Omental fat pad (tissue), 4 donors: Measurements from ENCODE around the gene ADAMTS19. TPM values are rescaled to one million over a fixed set of nuclear protein-coding genes. Genes with fewer than 3 reads are reported as not detected.

Experiments used
- ATAC-seq: fragments of 150-250 bp; one replicate; pipeline ENCODE4 v1.9.1; 2016; ENCODE audit warnings: mild to moderate bottlenecking, moderate library complexity; ENCODE audit not compliant: low FRiP score
- DNase-seq: peaks from one replicate; pipeline ENCODE4 v3.0.0-alpha.2; 2019; ENCODE audit warnings: low spot score
- total RNA-seq, 4 donors: library from RNA; depleted of rRNA; stranded (reverse); fragments of >200 nt; gene quantifications; one replicate each; pipeline ENCODE4 v1.1.0, GENCODE V29; 2016
- TF ChIP-seq, protein P1 (sequence below), 3 donors: fragments of 450-650 bp; IDR thresholded peaks; one replicate each; pipeline ENCODE4 v1.5.1; 2016 to 2017; ENCODE audit warnings: antibody characterized with exemption in 3 of 3, mild to moderate bottlenecking in 3 of 3, moderate library complexity in 2 of 3

The ADAMTS19 gene
- total RNA-seq, 4 donors from 2014 or later = 0.19 TPM; not detected in 3

DNA sequence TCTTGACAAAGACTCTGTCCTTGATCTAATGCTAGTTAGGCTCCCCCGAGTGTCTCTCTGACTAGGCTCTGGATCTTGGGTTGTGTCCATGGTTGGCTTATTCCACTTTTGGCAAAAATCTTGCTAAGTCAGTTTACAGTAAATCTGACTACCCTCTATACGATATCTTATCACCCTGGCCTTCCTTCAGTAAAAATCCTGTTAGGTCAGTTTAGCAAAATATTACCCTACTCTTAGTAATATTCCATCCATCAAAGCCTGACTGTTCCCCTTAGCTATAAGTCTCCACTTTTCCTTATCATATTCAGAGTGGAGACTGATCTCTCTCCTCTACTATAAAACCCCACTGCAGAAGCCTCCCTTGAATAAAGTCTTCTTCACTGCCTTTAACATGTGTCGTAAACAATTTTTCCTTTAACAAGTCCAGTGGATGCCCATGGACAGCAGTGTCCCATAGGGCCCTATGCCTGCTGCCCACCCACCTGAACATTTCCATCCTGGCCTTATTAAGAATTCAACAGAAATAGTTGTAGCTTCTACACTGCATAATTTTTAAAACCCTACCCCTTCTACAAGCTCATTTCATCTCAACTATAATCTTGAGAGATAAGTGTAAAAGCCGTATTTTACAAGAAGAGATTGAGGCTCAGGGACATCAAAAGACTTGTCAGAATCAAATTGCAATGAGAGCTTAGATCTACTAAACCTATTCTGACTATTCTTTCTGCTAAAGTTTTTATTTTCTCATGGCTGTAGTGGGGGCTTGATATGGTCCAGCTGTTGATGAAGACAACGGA lies 310.1 kb downstream of the ADAMTS19 start:
- ATAC-seq (peak; percentile 50), DNase-seq (no peak)
- TF ChIP-seq, protein P1, sequence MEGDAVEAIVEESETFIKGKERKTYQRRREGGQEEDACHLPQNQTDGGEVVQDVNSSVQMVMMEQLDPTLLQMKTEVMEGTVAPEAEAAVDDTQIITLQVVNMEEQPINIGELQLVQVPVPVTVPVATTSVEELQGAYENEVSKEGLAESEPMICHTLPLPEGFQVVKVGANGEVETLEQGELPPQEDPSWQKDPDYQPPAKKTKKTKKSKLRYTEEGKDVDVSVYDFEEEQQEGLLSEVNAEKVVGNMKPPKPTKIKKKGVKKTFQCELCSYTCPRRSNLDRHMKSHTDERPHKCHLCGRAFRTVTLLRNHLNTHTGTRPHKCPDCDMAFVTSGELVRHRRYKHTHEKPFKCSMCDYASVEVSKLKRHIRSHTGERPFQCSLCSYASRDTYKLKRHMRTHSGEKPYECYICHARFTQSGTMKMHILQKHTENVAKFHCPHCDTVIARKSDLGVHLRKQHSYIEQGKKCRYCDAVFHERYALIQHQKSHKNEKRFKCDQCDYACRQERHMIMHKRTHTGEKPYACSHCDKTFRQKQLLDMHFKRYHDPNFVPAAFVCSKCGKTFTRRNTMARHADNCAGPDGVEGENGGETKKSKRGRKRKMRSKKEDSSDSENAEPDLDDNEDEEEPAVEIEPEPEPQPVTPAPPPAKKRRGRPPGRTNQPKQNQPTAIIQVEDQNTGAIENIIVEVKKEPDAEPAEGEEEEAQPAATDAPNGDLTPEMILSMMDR (IDR thresholded peaks at IDR 0.05) = no peak

- no peak for ATAC-seq
- TF ChIP-seq, protein P1 (IDR thresholded peaks at IDR 0.05) = peak in 1 of 3 donors; percentile 39
- DNase-seq = no peak
Observed at GRCh38 chr5:129771058-129771838, 311.1 kb downstream of the ADAMTS19 start.

DNA sequence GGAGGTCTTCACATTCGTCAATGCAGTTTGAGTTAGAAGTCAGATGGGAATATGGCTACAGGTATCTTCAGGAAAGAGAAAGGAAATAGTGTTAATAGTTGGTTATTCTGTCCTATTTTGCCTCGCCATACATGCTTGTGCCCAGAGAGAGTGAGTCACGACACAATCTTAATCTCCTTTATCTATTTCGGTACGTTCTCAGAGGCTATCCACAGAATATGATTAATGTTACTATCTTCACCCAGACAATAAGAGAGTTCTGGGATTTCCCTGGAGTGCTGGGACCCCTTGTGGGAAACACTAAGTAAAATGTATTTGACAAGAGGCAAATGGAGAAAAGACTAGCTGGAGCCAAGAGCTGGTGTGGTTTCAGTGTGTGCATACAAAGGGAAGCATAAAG lies 313.3 kb downstream of the ADAMTS19 start:
- no peak for DNase-seq

DNA sequence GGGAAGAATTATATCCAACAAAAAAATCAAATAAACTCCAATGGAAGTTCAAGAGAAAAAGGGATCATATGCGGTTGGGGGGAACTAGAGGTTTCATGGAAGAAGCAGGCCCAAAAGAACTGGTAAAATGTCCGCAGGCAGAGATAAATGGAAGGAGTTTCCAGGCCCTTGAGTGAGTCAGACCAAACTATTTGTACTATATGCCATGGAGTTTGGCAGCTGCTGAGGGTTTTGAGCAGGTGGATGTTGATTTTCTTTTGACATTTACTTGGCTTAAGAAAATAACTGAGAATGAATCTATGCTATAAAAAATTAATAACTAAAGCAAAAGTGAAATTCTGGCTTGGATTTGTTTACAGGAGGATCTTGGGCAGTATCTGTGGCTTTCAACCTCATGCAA lies 321.5 kb downstream of the ADAMTS19 start:
- TF ChIP-seq, protein P1 (IDR thresholded peaks at IDR 0.05) = no peak
- DNase-seq = no peak
- ATAC-seq = no peak

More for the DNA sequence above, 313.3 kb downstream of the ADAMTS19 start:
- TF ChIP-seq, protein P1 (IDR thresholded peaks at IDR 0.05) = no peak
- no peak for ATAC-seq
